ENCODE measurements around the gene FLRT3. TPM values are rescaled to one million over a fixed set of nuclear protein-coding genes. Genes with fewer than 3 reads are reported as not detected.

The FLRT3 gene
- total RNA-seq, 5 donors from 2014 or later (not counting 1 experiment from before 2014, with no cell fraction given), result 0.07 TPM; not detected in 4

DNA sequence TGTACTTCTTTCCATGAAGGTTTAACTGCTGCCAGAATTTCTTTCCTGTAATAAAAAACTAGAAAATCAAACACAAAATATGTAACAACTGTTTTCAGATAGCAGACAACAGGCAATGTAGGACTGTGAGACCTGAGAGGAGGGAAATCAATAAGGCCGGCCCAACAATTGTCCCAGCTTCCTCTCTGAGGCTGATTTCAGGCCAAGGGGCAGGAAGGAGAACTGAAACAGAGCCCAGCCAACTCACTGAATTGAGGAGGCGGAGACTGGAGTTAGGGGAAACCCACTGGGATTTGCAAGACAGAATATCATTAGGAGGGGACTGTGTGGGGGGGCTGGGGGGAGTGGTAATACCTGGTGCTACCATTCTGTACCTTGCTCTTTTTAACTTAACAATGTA lies 42.2 kb downstream of the FLRT3 start:
- Mint-ChIP-seq H3K36me3 (no peaks in the 10 kb centered on the region), H3K4me3 (no peak overlapping the region), H3K27ac (no peak overlapping the region), H3K4me1 (no peaks in the 10 kb centered on the region), H3K9me3 (peaks cover 10 to 11% (median 11%) of the 10 kb centered on the region in 3 donors), H3K27me3 (no peaks in the 10 kb centered on the region)
- no peaks in the 10 kb centered on the region for H3K9me3 ChIP-seq
- no peak overlapping the region for H3K4me3 ChIP-seq (ENCODE audit: control insufficient read depth in 1 of 2, extremely low read depth in 1 of 2, low read length in 1 of 2)
- no peak for ATAC-seq (replicated peaks in 1 of 4)
- H3K36me3 ChIP-seq (ENCODE audit: control insufficient read depth in 2 of 2, extremely low read depth in 1 of 2, insufficient read depth in 1 of 2, low read length in 1 of 2), result no peaks in the 10 kb centered on the region
- H3K4me1 ChIP-seq (ENCODE audit: control insufficient read depth in 1 of 2, extremely low read depth in 1 of 2, insufficient read depth in 2 of 2, low read length in 2 of 2), result no peaks in the 10 kb centered on the region
- no peaks in the 10 kb centered on the region for H3K27me3 ChIP-seq (replicated peaks in 1 of 2; ENCODE audit: control insufficient read depth in 2 of 2, extremely low read depth in 1 of 2, insufficient read depth in 2 of 2, low read length in 1 of 2)
- CTCF ChIA-PET, result no interaction called here
- POLR2A ChIA-PET, result no interaction called here
- 55% methylated on average over 1 of the region's 2 CpGs for WGBS (ENCODE audit: insufficient coverage)
- no peak overlapping the region for H3K27ac ChIP-seq (ENCODE audit: low read length)
- no peak for DNase-seq

DNA sequence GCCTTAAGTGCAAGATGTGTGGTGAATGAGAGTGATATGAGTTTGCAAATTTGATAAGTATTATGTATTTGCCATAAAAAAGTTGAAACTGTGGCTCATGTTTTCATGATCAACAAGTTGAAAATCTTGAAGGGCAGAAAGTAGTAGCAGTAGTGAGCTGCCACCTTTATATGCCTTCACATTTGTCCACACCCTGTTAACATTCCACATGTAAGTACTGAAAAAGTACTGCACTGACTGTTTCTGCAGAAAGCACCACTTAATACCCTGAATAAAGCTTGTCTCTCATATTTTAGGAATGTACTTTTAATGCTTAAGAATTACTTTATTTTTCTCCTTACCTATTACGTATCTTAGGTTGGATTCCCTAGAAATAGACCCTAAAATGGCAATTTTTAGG lies 45.9 kb downstream of the FLRT3 start:
- WGBS (ENCODE audit: insufficient coverage), result no CpG with 5 or more reads among the region's 1 CpG
- Histone ChIP-seq H3K9me3 (no peaks in the 10 kb centered on the region), H3K4me1 (ENCODE audit: control insufficient read depth in 1 of 2, extremely low read depth in 1 of 2, insufficient read depth in 2 of 2, low read length in 2 of 2) (no peaks in the 10 kb centered on the region), H3K4me3 (ENCODE audit: control insufficient read depth in 1 of 2, extremely low read depth in 1 of 2, low read length in 1 of 2) (no peak overlapping the region), H3K27me3 (replicated peaks in 1 of 2; ENCODE audit: control insufficient read depth in 2 of 2, extremely low read depth in 1 of 2, insufficient read depth in 2 of 2, low read length in 1 of 2) (no peaks in the 10 kb centered on the region), H3K36me3 (ENCODE audit: control insufficient read depth in 2 of 2, extremely low read depth in 1 of 2, insufficient read depth in 1 of 2, low read length in 1 of 2) (no peaks in the 10 kb centered on the region), H3K27ac (ENCODE audit: low read length) (no peak overlapping the region)
- CTCF ChIA-PET, result no interaction called here
- no peak for DNase-seq
- H3K27ac Mint-ChIP-seq, result no peak overlapping the region
- no peaks in the 10 kb centered on the region for H3K36me3 Mint-ChIP-seq
- peaks cover 3 to 14% (median 9%) of the 10 kb centered on the region in 3 donors for H3K9me3 Mint-ChIP-seq
- H3K4me1 Mint-ChIP-seq, result no peaks in the 10 kb centered on the region
- H3K4me3 Mint-ChIP-seq, result no peak overlapping the region
- H3K27me3 Mint-ChIP-seq, result no peaks in the 10 kb centered on the region
- ATAC-seq (replicated peaks in 1 of 4), result no peak
- POLR2A ChIA-PET, result no interaction called here

DNA sequence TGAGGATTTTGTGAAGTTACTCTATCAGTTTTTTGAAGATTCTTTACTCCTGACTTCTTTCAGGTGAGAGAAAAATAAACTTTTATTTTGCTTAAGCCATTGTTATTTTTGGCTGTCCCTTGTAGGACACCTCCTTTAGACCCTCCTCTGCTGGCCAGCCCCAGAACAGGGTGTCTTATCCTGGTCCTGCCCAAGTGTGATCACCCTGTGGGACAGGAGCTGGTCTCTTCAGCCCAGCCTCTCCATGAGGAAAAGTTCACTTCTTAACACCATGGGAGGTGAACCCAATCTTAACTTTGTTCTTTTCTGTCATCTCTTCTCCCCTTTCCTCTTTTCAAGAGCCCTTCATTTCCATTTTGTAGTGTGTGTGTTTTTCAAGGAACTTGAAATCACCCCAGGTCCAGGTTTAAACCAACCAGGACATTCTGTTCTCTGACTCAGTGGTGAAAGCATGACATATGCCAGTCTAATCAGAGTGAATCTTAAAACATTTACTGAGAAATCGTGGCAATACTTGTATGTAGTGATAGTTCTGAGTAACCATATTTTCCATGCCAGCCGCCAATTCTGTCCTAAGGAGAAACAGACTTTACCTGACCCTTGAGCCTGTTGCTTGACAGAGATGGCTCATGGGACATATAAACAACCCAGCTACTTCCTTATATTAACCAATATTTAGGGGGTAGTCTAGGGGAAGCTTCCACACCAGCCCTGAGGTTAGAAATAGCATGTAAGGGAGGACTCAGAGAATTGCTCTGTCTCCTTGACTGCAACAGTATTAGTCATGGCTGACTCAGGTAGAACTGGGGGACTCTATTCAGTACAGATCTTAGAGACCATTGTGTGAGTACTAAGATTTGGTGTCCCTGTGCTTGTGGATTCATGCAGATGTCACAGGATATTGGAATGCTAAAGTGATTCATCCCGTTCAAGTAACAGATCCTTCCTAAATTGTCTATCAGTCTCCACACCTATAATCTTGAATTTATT lies 48.8 kb downstream of the FLRT3 start:
- Mint-ChIP-seq H3K4me1 (no peaks in the 10 kb centered on the region), H3K9me3 (peaks cover 5 to 16% (median 8%) of the 10 kb centered on the region in 3 donors), H3K27me3 (no peaks in the 10 kb centered on the region), H3K4me3 (no peak overlapping the region), H3K27ac (no peak overlapping the region), H3K36me3 (no peaks in the 10 kb centered on the region)
- CTCF ChIA-PET, result interaction anchor here in 1 of 2 donors (0.6 kb wide), 1 partner anchor 85 kb away, joined by 4 read pairs; no protein-coding TSS in a partner anchor
- DNase-seq (no peak), ATAC-seq (replicated peaks in 1 of 4) (no peak)
- POLR2A ChIA-PET, result no interaction called here
- no peak overlapping the region for H3K27ac ChIP-seq (ENCODE audit: low read length)
- no peaks in the 10 kb centered on the region for H3K36me3 ChIP-seq (ENCODE audit: control insufficient read depth in 2 of 2, extremely low read depth in 1 of 2, insufficient read depth in 1 of 2, low read length in 1 of 2)
- H3K4me3 ChIP-seq (ENCODE audit: control insufficient read depth in 1 of 2, extremely low read depth in 1 of 2, low read length in 1 of 2), result no peak overlapping the region
- no peaks in the 10 kb centered on the region for H3K27me3 ChIP-seq (replicated peaks in 1 of 2; ENCODE audit: control insufficient read depth in 2 of 2, extremely low read depth in 1 of 2, insufficient read depth in 2 of 2, low read length in 1 of 2)
- H3K4me1 ChIP-seq (ENCODE audit: control insufficient read depth in 1 of 2, extremely low read depth in 1 of 2, insufficient read depth in 2 of 2, low read length in 2 of 2), result no peaks in the 10 kb centered on the region
- H3K9me3 ChIP-seq, result no peaks in the 10 kb centered on the region
- WGBS (ENCODE audit: insufficient coverage), result no CpG with 5 or more reads among the region's 3 CpGs

DNA sequence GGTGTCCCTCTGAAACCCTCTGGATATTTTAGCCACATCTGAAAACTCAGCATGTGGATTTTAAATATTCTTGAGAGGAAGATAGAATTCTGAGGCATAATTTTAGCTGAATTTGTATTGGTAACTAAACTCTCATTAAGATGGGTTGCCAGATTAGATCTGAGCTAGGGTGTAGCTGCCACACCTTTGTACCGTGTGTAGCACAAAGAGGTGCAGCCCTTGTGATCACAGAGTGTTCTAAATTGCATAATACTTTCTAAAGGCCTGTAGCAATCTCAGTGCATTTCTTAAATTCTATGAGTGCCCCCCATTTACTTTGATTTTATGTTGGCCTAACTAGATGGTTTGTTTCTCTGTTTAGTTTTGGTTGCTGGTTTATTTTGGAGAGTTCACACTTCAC lies 53.0 kb downstream of the FLRT3 start:
- no peaks in the 10 kb centered on the region for H3K27me3 ChIP-seq (replicated peaks in 1 of 2; ENCODE audit: control insufficient read depth in 2 of 2, extremely low read depth in 1 of 2, insufficient read depth in 2 of 2, low read length in 1 of 2)
- H3K4me3 Mint-ChIP-seq, result no peak overlapping the region
- H3K4me1 Mint-ChIP-seq, result no peaks in the 10 kb centered on the region
- H3K27ac ChIP-seq (ENCODE audit: low read length), result no peak overlapping the region
- H3K9me3 Mint-ChIP-seq, result peaks cover 8 to 14% (median 11%) of the 10 kb centered on the region in 3 donors
- no peaks in the 10 kb centered on the region for H3K27me3 Mint-ChIP-seq
- H3K9me3 ChIP-seq, result no peaks in the 10 kb centered on the region
- no peaks in the 10 kb centered on the region for H3K36me3 ChIP-seq (ENCODE audit: control insufficient read depth in 2 of 2, extremely low read depth in 1 of 2, insufficient read depth in 1 of 2, low read length in 1 of 2)
- ATAC-seq (replicated peaks in 1 of 4) (no peak), DNase-seq (no peak)
- no peak overlapping the region for H3K27ac Mint-ChIP-seq
- POLR2A ChIA-PET, result no interaction called here
- no CpG with 5 or more reads among the region's 1 CpG for WGBS (ENCODE audit: insufficient coverage)
- CTCF ChIA-PET, result no interaction called here
- H3K36me3 Mint-ChIP-seq, result no peaks in the 10 kb centered on the region
- H3K4me3 ChIP-seq (ENCODE audit: control insufficient read depth in 1 of 2, extremely low read depth in 1 of 2, low read length in 1 of 2), result no peak overlapping the region
- no peaks in the 10 kb centered on the region for H3K4me1 ChIP-seq (ENCODE audit: control insufficient read depth in 1 of 2, extremely low read depth in 1 of 2, insufficient read depth in 2 of 2, low read length in 2 of 2)

DNA sequence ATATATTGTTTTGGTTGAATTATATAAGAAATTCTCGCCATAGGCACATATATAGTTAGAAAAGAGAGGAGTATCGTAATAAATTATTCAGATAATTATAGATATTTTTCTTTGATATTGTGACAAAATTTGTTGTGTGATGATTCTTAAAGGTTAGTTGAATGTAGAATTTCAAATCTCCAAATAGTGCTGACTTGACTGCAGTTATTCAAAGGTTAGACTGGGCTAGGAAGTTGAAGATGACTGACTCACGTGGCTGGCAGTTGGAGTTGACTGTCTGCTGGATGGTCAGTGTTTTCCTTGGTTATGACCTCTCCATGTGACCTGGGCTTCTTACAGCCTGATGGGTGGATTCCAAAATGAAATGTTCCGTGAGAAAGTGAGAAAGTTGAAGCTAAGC lies 55.3 kb downstream of the FLRT3 start:
- no peak overlapping the region for H3K4me3 Mint-ChIP-seq
- no peak overlapping the region for H3K27ac Mint-ChIP-seq
- H3K9me3 Mint-ChIP-seq, result peaks cover 8 to 12% (median 11%) of the 10 kb centered on the region in 3 donors
- no peak for ATAC-seq (replicated peaks in 1 of 4)
- no peak for DNase-seq
- no peaks in the 10 kb centered on the region for H3K27me3 Mint-ChIP-seq
- H3K36me3 Mint-ChIP-seq, result no peaks in the 10 kb centered on the region
- Histone ChIP-seq H3K4me3 (ENCODE audit: control insufficient read depth in 1 of 2, extremely low read depth in 1 of 2, low read length in 1 of 2) (no peak overlapping the region), H3K4me1 (ENCODE audit: control insufficient read depth in 1 of 2, extremely low read depth in 1 of 2, insufficient read depth in 2 of 2, low read length in 2 of 2) (no peaks in the 10 kb centered on the region), H3K27ac (ENCODE audit: low read length) (no peak overlapping the region), H3K9me3 (no peaks in the 10 kb centered on the region), H3K36me3 (ENCODE audit: control insufficient read depth in 2 of 2, extremely low read depth in 1 of 2, insufficient read depth in 1 of 2, low read length in 1 of 2) (no peaks in the 10 kb centered on the region), H3K27me3 (replicated peaks in 1 of 2; ENCODE audit: control insufficient read depth in 2 of 2, extremely low read depth in 1 of 2, insufficient read depth in 2 of 2, low read length in 1 of 2) (no peaks in the 10 kb centered on the region)
- H3K4me1 Mint-ChIP-seq, result no peaks in the 10 kb centered on the region
- 76% methylated on average over 2 of the region's 4 CpGs for WGBS (ENCODE audit: insufficient coverage)
- ChIA-PET POLR2A (no interaction called here), CTCF (no interaction called here)
